ENCODE results near the gene TGIF1.

Gene TGIF1

GRCh38 chr18:3420919-3421279, 29.1 kb upstream of the TGIF1 start:
- Histone ChIP-seq H3F3A (ENCODE audit: low read depth) (no peaks in the 10 kb centered on the region), H3K79me2 (ENCODE audit: insufficient read depth, low read length) (no peaks in the 10 kb centered on the region), H3K4me2 (ENCODE audit: low read depth, low read length, poor library complexity, severe bottlenecking) (no peak overlapping the region), H3K4me3 (ENCODE audit: low read length, poor library complexity, severe bottlenecking) (no peak overlapping the region), H2AFZ (ENCODE audit: low read length) (no peak overlapping the region), H4K20me1 (ENCODE audit: insufficient read depth, low read length, poor library complexity, severe bottlenecking) (no peaks in the 10 kb centered on the region), H3K36me3 (ENCODE audit: insufficient read depth, low read length) (no peaks in the 10 kb centered on the region), H3K9me2 (replicated peaks; ENCODE audit: low read depth, low read length) (no peaks in the 10 kb centered on the region), H3K9me3 (ENCODE audit: insufficient read depth, low read depth, low read length) (no peaks in the 10 kb centered on the region), H3K27me3 (ENCODE audit: insufficient read depth, low read length, poor library complexity, severe bottlenecking) (no peaks in the 10 kb centered on the region), H3K9ac (ENCODE audit: low read depth, low read length, poor library complexity, severe bottlenecking) (no peak overlapping the region), H3K4me1 (ENCODE audit: insufficient read depth, low read length, poor library complexity, severe bottlenecking) (no peaks in the 10 kb centered on the region)
- TF ChIP-seq EZH2phosphoT487 (IDR thresholded peaks at IDR 0.05; ENCODE audit: borderline replicate concordance) (no peak), CTCF (conservative IDR thresholded peaks at IDR 0.05; ENCODE audit: low read length) (no peak)

GRCh38 chr18:3422905-3423304, 27.1 kb upstream of the TGIF1 start:
- Histone ChIP-seq H3K9me2 (replicated peaks; ENCODE audit: low read depth, low read length) (no peaks in the 10 kb centered on the region), H3K27me3 (ENCODE audit: insufficient read depth, low read length, poor library complexity, severe bottlenecking) (no peaks in the 10 kb centered on the region), H3K9me3 (ENCODE audit: insufficient read depth, low read depth, low read length) (no peaks in the 10 kb centered on the region), H3F3A (ENCODE audit: low read depth) (no peaks in the 10 kb centered on the region), H3K79me2 (ENCODE audit: insufficient read depth, low read length) (no peaks in the 10 kb centered on the region), H3K4me3 (ENCODE audit: low read length, poor library complexity, severe bottlenecking) (no peak overlapping the region), H3K4me1 (ENCODE audit: insufficient read depth, low read length, poor library complexity, severe bottlenecking) (no peaks in the 10 kb centered on the region), H3K36me3 (ENCODE audit: insufficient read depth, low read length) (no peaks in the 10 kb centered on the region), H3K4me2 (ENCODE audit: low read depth, low read length, poor library complexity, severe bottlenecking) (no peak overlapping the region), H2AFZ (ENCODE audit: low read length) (no peak overlapping the region), H3K9ac (ENCODE audit: low read depth, low read length, poor library complexity, severe bottlenecking) (no peak overlapping the region), H4K20me1 (ENCODE audit: insufficient read depth, low read length, poor library complexity, severe bottlenecking) (no peaks in the 10 kb centered on the region)
- TF ChIP-seq CTCF (conservative IDR thresholded peaks at IDR 0.05; ENCODE audit: low read length): no peak
- no peak for TF ChIP-seq EZH2phosphoT487 (IDR thresholded peaks at IDR 0.05; ENCODE audit: borderline replicate concordance)

GRCh38 chr18:3424280-3424890, 25.6 kb upstream of the TGIF1 start:
- H2AFZ ChIP-seq (ENCODE audit: low read length): no peak overlapping the region
- no peaks in the 10 kb centered on the region for H4K20me1 ChIP-seq (ENCODE audit: insufficient read depth, low read length, poor library complexity, severe bottlenecking)
- no peaks in the 10 kb centered on the region for H3F3A ChIP-seq (ENCODE audit: low read depth)
- H3K4me1 ChIP-seq (ENCODE audit: insufficient read depth, low read length, poor library complexity, severe bottlenecking): no peaks in the 10 kb centered on the region
- H3K79me2 ChIP-seq (ENCODE audit: insufficient read depth, low read length): no peaks in the 10 kb centered on the region
- no peaks in the 10 kb centered on the region for H3K36me3 ChIP-seq (ENCODE audit: insufficient read depth, low read length)
- H3K9me3 ChIP-seq (ENCODE audit: insufficient read depth, low read depth, low read length): no peaks in the 10 kb centered on the region
- H3K9me2 ChIP-seq (replicated peaks; ENCODE audit: low read depth, low read length): no peaks in the 10 kb centered on the region
- no peak overlapping the region for H3K9ac ChIP-seq (ENCODE audit: low read depth, low read length, poor library complexity, severe bottlenecking)
- H3K4me2 ChIP-seq (ENCODE audit: low read depth, low read length, poor library complexity, severe bottlenecking): no peak overlapping the region
- TF ChIP-seq EZH2phosphoT487 (IDR thresholded peaks at IDR 0.05; ENCODE audit: borderline replicate concordance) (no peak), CTCF (conservative IDR thresholded peaks at IDR 0.05; ENCODE audit: low read length) (no peak)
- no peak overlapping the region for H3K4me3 ChIP-seq (ENCODE audit: low read length, poor library complexity, severe bottlenecking)
- no peaks in the 10 kb centered on the region for H3K27me3 ChIP-seq (ENCODE audit: insufficient read depth, low read length, poor library complexity, severe bottlenecking)

All from Loucy (cell line).